Endothelial cell (in vitro differentiated cells): ENCODE results near the gene FRMPD4. TPM values are rescaled to one million over a fixed set of nuclear protein-coding genes. Genes with fewer than 3 reads are reported as not detected.

Source experiments
- DNase-seq: peaks from one replicate; pipeline ENCODE4 v3.0.0; 2021; ENCODE audit warnings: low spot score
- H3K27ac Mint-ChIP-seq: one replicate; pipeline ENCODE4 v1.8.0; 2021; ENCODE audit warnings: mixed read lengths, inconsistent platforms; ENCODE audit not compliant: unreplicated experiment
- H3K27me3 Mint-ChIP-seq: one replicate; pipeline ENCODE4 v1.8.0; 2021; ENCODE audit warnings: mild to moderate bottlenecking, moderate library complexity, mixed read lengths, inconsistent platforms; ENCODE audit not compliant: unreplicated experiment
- H3K36me3 Mint-ChIP-seq: one replicate; pipeline ENCODE4 v1.8.0; 2021; ENCODE audit warnings: mild to moderate bottlenecking, low read depth, mixed read lengths, inconsistent platforms; ENCODE audit not compliant: unreplicated experiment
- H3K4me1 Mint-ChIP-seq: one replicate; pipeline ENCODE4 v1.8.0; 2021; ENCODE audit warnings: mild to moderate bottlenecking, mixed read lengths, inconsistent platforms; ENCODE audit not compliant: unreplicated experiment
- H3K4me3 Mint-ChIP-seq: one replicate; pipeline ENCODE4 v1.8.0; 2021; ENCODE audit warnings: mild to moderate bottlenecking, mixed read lengths, inconsistent platforms; ENCODE audit not compliant: unreplicated experiment
- H3K9me3 Mint-ChIP-seq: one replicate; pipeline ENCODE4 v1.8.0; 2021; ENCODE audit warnings: mixed read lengths, inconsistent platforms; ENCODE audit not compliant: unreplicated experiment
- CTCF ChIP-seq: fragments of 200-600 bp; sonication (generic); IDR thresholded peaks from one replicate; pipeline ENCODE4 v1.5.0; 2021; ENCODE audit warnings: antibody characterized with exemption; ENCODE audit not compliant: unreplicated experiment
- total RNA-seq: library from RNA; stranded (reverse); fragmentation: NEBNext Ultra II Directional; extraction: Animal tissue kit (Norgen Biotek cat#: 25700); gene quantifications from one replicate; pipeline ENCODE4 v1.2.1, GENCODE V29; 2021; ENCODE audit not compliant: unreplicated experiment

Gene FRMPD4
- total RNA-seq, 1 donor from 2014 or later: 0.03 TPM

- TF ChIP-seq CTCF: no peak
- Mint-ChIP-seq H3K4me3 (no peak overlapping the region), H3K4me1 (no peaks in the 10 kb centered on the region), H3K9me3 (no peaks in the 10 kb centered on the region), H3K36me3 (no peaks in the 10 kb centered on the region), H3K27ac (no peak overlapping the region), H3K27me3 (no peaks in the 10 kb centered on the region)
- no peak for DNase-seq
Measured at GRCh38 chrX:12617241-12617640, 479.0 kb downstream of the FRMPD4 start.

- H3K4me1 Mint-ChIP-seq: no peaks in the 10 kb centered on the region
- no peak overlapping the region for H3K27ac Mint-ChIP-seq
Measured at GRCh38 chrX:12647230-12647629, 509.0 kb downstream of the FRMPD4 start.

GRCh38 chrX:12648995-12649394, 510.7 kb downstream of the FRMPD4 start:
- Mint-ChIP-seq H3K36me3 (no peaks in the 10 kb centered on the region), H3K4me1 (no peaks in the 10 kb centered on the region), H3K27me3 (no peaks in the 10 kb centered on the region), H3K4me3 (no peak overlapping the region), H3K9me3 (no peaks in the 10 kb centered on the region), H3K27ac (no peak overlapping the region)
- no peak for TF ChIP-seq CTCF
- no peak for DNase-seq

More at GRCh38 chrX:12647230-12647629, 509.0 kb downstream of the FRMPD4 start:
- DNase-seq: no peak
- no peaks in the 10 kb centered on the region for H3K36me3 Mint-ChIP-seq
- H3K9me3 Mint-ChIP-seq: no peaks in the 10 kb centered on the region
- no peak overlapping the region for H3K4me3 Mint-ChIP-seq
- H3K27me3 Mint-ChIP-seq: no peaks in the 10 kb centered on the region
- TF ChIP-seq CTCF: no peak

GRCh38 chrX:12657433-12657832, 519.2 kb downstream of the FRMPD4 start:
- no peaks in the 10 kb centered on the region for H3K36me3 Mint-ChIP-seq
- H3K4me3 Mint-ChIP-seq: no peak overlapping the region
- H3K9me3 Mint-ChIP-seq: no peaks in the 10 kb centered on the region
- no peak for TF ChIP-seq CTCF
- no peaks in the 10 kb centered on the region for H3K27me3 Mint-ChIP-seq
- H3K4me1 Mint-ChIP-seq: peaks cover 4% of the 10 kb centered on the region
- no peak overlapping the region for H3K27ac Mint-ChIP-seq
- no peak for DNase-seq

GRCh38 chrX:12657881-12658280, 519.6 kb downstream of the FRMPD4 start:
- Mint-ChIP-seq H3K27me3 (no peaks in the 10 kb centered on the region), H3K27ac (no peak overlapping the region), H3K36me3 (no peaks in the 10 kb centered on the region), H3K4me3 (no peak overlapping the region), H3K9me3 (no peaks in the 10 kb centered on the region), H3K4me1 (peaks cover 4% of the 10 kb centered on the region)
- TF ChIP-seq CTCF: no peak
- no peak for DNase-seq
